Trophoblast cell (in vitro differentiated cells and primary cell): ENCODE data around the gene GNL3.

Experiments
- DNase-seq, 2 donors: peaks; one replicate each; pipeline ENCODE4 v3.0.0-alpha.2; 2016
- H2AFZ ChIP-seq: 2 replicates; pipeline ENCODE4 v1.6.1; 2013; ENCODE audit warnings: low read length, moderate library complexity, mild to moderate bottlenecking; ENCODE audit not compliant: insufficient read depth, poor library complexity
- H2AK5ac ChIP-seq: 2 replicates; pipeline ENCODE4 v1.6.1; 2013; ENCODE audit warnings: mild to moderate bottlenecking, low read length
- H2BK120ac ChIP-seq: 2 replicates; pipeline ENCODE4 v1.6.1; 2013; ENCODE audit warnings: low read length, mild to moderate bottlenecking, moderate library complexity; ENCODE audit not compliant: insufficient read depth, poor library complexity
- H2BK12ac ChIP-seq: 2 replicates; pipeline ENCODE4 v1.6.1; 2013; ENCODE audit warnings: mild to moderate bottlenecking, low read length, moderate library complexity
- H2BK5ac ChIP-seq: 2 replicates; pipeline ENCODE4 v1.6.1; 2013; ENCODE audit warnings: low read length, low read depth, moderate library complexity, mild to moderate bottlenecking; ENCODE audit not compliant: poor library complexity
- H3K14ac ChIP-seq: 2 replicates; pipeline ENCODE4 v1.6.1; 2013; ENCODE audit warnings: mild to moderate bottlenecking, low read length
- H3K18ac ChIP-seq: 2 replicates; pipeline ENCODE4 v1.6.1; 2013; ENCODE audit warnings: mild to moderate bottlenecking, low read length
- H3K23ac ChIP-seq: 2 replicates; pipeline ENCODE4 v1.6.1; 2013; ENCODE audit warnings: low read length
- H3K27ac ChIP-seq: 2 replicates; pipeline ENCODE4 v1.5.1; 2013; ENCODE audit warnings: low read depth, mild to moderate bottlenecking, inconsistent platforms, low read length, moderate library complexity
- H3K27me3 ChIP-seq: 2 replicates; pipeline ENCODE4 v1.6.1; 2013; ENCODE audit warnings: inconsistent platforms, mild to moderate bottlenecking, low read length, moderate library complexity; ENCODE audit not compliant: insufficient read depth
- H3K36me3 ChIP-seq, 2 experiments: 1 replicate in 1 of 2; 2 replicates in 1 of 2; pipeline ENCODE4 v1.6.1; 2013; ENCODE audit warnings: low read length in 2 of 2, mild to moderate bottlenecking in 2 of 2, moderate library complexity in 1 of 2; ENCODE audit not compliant: insufficient read depth in 2 of 2, control insufficient read depth in 1 of 2
- H3K4ac ChIP-seq: 2 replicates; pipeline ENCODE4 v1.6.1; 2013; ENCODE audit warnings: low read depth, mild to moderate bottlenecking, low read length, moderate library complexity
- H3K4me1 ChIP-seq, 2 experiments: 1 replicate in 1 of 2; 2 replicates in 1 of 2; pipeline ENCODE4 v1.6.1; 2013; ENCODE audit warnings: low read length in 2 of 2, mild to moderate bottlenecking in 2 of 2, moderate library complexity in 1 of 2; ENCODE audit not compliant: insufficient read depth in 2 of 2, control insufficient read depth in 1 of 2
- H3K4me2 ChIP-seq: 2 replicates; pipeline ENCODE4 v1.6.1; 2013; ENCODE audit warnings: inconsistent platforms, mild to moderate bottlenecking, low read length, moderate library complexity
- H3K4me3 ChIP-seq: 2 replicates; pipeline ENCODE4 v1.5.1; 2013; ENCODE audit warnings: mild to moderate bottlenecking, low read depth, low read length, inconsistent platforms
- H3K79me1 ChIP-seq: one replicate; pipeline ENCODE4 v1.6.1; 2013; ENCODE audit warnings: low read length
- H3K79me2 ChIP-seq: 2 replicates; pipeline ENCODE4 v1.6.1; 2013; ENCODE audit warnings: low read length, mild to moderate bottlenecking; ENCODE audit not compliant: control insufficient read depth, insufficient read depth, poor library complexity
- H3K9ac ChIP-seq: 2 replicates; pipeline ENCODE4 v1.6.1; 2013; ENCODE audit warnings: mild to moderate bottlenecking, low read length
- H3K9me3 ChIP-seq: 2 replicates; pipeline ENCODE4 v1.6.1; 2013; ENCODE audit warnings: low read depth, mild to moderate bottlenecking, control low read depth, inconsistent platforms, low read length; ENCODE audit not compliant: insufficient read depth
- H4K12ac ChIP-seq: 2 replicates; pipeline ENCODE4 v1.6.1; 2013; ENCODE audit warnings: low read depth, mild to moderate bottlenecking, low read length, moderate library complexity
- H4K8ac ChIP-seq: 2 replicates; pipeline ENCODE4 v1.6.1; 2013; ENCODE audit warnings: low read depth, mild to moderate bottlenecking, low read length, moderate library complexity
- H4K91ac ChIP-seq: one replicate; pipeline ENCODE4 v1.6.1; 2013; ENCODE audit warnings: low read depth, mild to moderate bottlenecking, low read length, moderate library complexity
- WGBS: extraction: QIAGEN DNeasy Blood & Tissue Kit; methylation state at CpG from one replicate; pipeline ENCODE4 v1.1.7; 2013; ENCODE audit warnings: missing lambda C conversion rate; ENCODE audit not compliant: insufficient read length, insufficient coverage; ENCODE audit errors: extremely low coverage; 5-methylcytosine and 5-hydroxymethylcytosine counted together

Gene GNL3

GRCh38 chr3:52693071-52693470, 7.2 kb downstream of the GNL3 start:
- peak; percentile 14 to 57 for DNase-seq
- H4K8ac ChIP-seq: no peak overlapping the region
- no peak overlapping the region for H3K14ac ChIP-seq
- H3K36me3 ChIP-seq: peaks cover 25 to 70% of the 10 kb centered on the region in 2 experiments
- no peaks in the 10 kb centered on the region for H3K79me2 ChIP-seq
- no peaks in the 10 kb centered on the region for H3K79me1 ChIP-seq
- H3K4me3 ChIP-seq: no peak overlapping the region
- H3K9me3 ChIP-seq: no peaks in the 10 kb centered on the region
- H3K9ac ChIP-seq: no peak overlapping the region
- no peak overlapping the region for H3K4ac ChIP-seq
- H4K12ac ChIP-seq: no peak overlapping the region
- H2AFZ ChIP-seq: no peak overlapping the region
- no peak overlapping the region for H2BK120ac ChIP-seq
- H3K27me3 ChIP-seq: no peaks in the 10 kb centered on the region
- no peaks in the 10 kb centered on the region for H3K4me1 ChIP-seq
- no peak overlapping the region for H3K4me2 ChIP-seq
- no peak overlapping the region for H2AK5ac ChIP-seq
- H3K23ac ChIP-seq: no peak overlapping the region
- H2BK12ac ChIP-seq: no peak overlapping the region
- H3K18ac ChIP-seq: no peak overlapping the region
- H2BK5ac ChIP-seq: no peak overlapping the region
- H4K91ac ChIP-seq: no peak overlapping the region
- H3K27ac ChIP-seq: no peak overlapping the region

DNA sequence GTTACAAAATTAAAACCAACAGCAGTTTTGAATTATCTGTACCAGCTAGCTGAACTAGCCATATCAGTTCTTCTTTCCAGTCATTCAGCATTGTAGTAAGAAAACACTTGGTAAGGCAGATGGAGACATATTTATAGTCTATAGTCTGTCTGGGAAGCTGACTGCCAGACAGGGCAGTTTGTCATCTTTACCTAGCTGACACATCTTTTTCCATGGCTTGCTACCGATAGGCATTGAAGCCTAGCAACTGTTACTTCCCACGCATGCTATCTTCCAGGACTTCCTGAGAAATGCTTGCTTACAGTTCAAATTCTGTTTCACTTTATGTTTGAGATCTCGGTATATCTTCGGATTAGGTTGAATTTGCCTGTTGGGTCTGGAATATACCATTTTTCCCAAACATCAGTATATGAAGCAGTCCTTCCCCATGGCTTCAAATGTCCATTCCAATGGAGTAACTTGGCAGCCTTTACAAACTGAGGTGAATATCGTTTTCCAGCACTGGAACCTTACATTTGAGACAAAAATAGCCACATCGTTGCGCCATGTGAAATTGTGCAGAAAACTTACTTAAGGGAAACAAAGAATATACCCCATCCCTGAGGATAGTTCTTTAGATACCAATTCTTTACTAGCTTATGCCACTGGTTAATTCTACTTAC, 8.8 kb downstream of the GNL3 start:
- DNase-seq: no peak
- Histone ChIP-seq H4K12ac (no peak overlapping the region), H3K9ac (no peak overlapping the region), H3K4ac (no peak overlapping the region), H3K36me3 (peaks cover 20 to 58% of the 10 kb centered on the region in 2 experiments), H3K27ac (no peak overlapping the region), H3K14ac (no peak overlapping the region), H2AK5ac (no peak overlapping the region), H3K4me1 (no peaks in the 10 kb centered on the region), H3K4me2 (no peak overlapping the region), H4K8ac (no peak overlapping the region), H2BK5ac (no peak overlapping the region), H3K79me2 (no peaks in the 10 kb centered on the region), H2BK12ac (no peak overlapping the region), H3K4me3 (no peak overlapping the region), H3K18ac (no peak overlapping the region), H4K91ac (no peak overlapping the region), H3K79me1 (no peaks in the 10 kb centered on the region), H3K27me3 (no peaks in the 10 kb centered on the region), H2AFZ (no peak overlapping the region), H3K23ac (no peak overlapping the region), H3K9me3 (no peaks in the 10 kb centered on the region), H2BK120ac (no peak overlapping the region)
- no CpG with 5 or more reads among the region's 7 CpGs for WGBS

DNA sequence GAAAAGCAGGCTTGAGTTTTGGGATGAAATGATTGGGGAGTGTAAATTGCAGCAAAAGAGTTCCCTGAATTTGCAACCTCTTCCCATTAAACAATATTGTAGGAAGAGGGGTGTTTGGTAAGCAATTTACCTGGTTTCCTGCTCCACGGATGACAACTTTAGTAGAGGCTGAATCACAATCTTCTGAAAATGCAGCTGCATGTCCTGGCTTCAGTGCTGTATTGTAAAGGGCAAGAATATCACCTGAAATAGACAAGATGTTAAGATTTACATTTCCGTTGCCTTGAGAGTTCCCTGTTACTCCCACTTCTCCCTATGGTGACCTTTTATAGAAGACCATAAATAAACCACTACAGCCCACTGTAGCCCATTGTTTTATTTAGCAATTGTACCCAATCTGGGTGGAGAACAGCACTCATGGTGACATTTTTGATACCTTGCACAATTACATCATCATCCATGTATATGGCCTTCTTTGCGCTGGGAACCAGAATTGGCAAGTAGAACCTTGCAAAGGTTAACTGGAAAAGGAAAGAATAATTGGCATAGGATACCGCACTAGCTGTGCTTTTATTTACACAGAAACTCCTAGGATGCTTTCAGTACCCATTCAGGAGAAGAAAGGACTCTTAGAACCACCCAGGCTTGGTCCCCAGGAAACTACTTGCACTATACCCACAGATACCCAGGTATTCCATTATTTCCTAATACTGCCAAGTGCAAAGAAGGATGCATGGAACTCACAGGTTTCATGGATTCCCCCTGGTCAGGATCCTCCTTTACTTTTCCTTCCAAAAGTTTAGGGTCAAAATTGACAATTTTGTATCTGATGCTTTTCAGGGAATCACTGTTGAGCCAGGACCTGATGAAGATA, 10.2 kb downstream of the GNL3 start:
- Histone ChIP-seq H3K18ac (no peak overlapping the region), H3K79me1 (no peaks in the 10 kb centered on the region), H3K14ac (no peak overlapping the region), H3K27ac (no peak overlapping the region), H3K4me2 (no peak overlapping the region), H4K91ac (no peak overlapping the region), H2AFZ (no peak overlapping the region), H3K4ac (no peak overlapping the region), H3K9me3 (no peaks in the 10 kb centered on the region), H4K12ac (no peak overlapping the region), H3K79me2 (no peaks in the 10 kb centered on the region), H3K27me3 (no peaks in the 10 kb centered on the region), H3K4me3 (no peak overlapping the region), H2AK5ac (no peak overlapping the region), H2BK5ac (no peak overlapping the region), H4K8ac (no peak overlapping the region), H3K23ac (no peak overlapping the region), H2BK120ac (no peak overlapping the region), H3K9ac (no peak overlapping the region), H3K36me3 (peaks cover 19 to 48% of the 10 kb centered on the region in 2 experiments), H3K4me1 (no peaks in the 10 kb centered on the region), H2BK12ac (no peak overlapping the region)
- whole genome bisulfite sequencing: no CpG with 5 or more reads among the region's 4 CpGs
- no peak for DNase-seq

DNA sequence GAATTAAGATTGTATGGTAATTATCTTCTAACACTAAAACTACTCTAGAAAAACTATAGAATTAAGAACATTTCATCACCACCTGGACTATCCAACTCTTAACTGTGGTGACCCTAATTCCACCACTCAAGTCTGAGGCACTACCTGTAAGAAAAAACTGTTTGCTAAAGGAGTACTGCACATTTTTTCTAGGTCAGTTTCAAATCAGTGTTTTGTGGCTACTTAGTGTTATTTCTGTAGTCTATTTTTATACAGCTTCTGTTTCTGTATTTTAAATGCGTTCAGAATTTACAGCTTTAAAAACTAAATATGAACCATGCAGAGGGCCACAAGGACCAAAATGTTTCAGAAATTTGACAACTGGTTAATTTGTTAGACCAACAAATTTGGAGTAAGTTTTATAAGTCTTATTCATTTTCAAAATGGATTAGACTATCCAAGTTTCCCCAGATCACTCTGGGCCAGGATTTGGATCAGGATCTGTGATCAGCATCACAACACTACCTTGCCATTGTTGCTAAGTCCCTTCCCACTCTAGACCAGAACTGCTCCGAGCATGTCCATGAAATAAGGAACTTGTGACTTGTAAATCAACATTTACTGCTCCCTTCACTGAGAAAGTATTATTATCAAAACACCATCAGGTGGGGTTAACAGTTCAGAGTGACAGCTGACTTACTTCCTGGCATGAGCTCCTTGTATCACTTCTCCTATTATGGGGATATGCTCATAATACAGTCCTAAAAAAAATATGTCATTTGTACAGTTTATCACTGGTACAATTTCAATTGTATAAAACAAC, 11.2 kb downstream of the GNL3 start:
- Histone ChIP-seq H3K9ac (no peak overlapping the region), H3K9me3 (no peaks in the 10 kb centered on the region), H3K79me2 (no peaks in the 10 kb centered on the region), H3K27ac (no peak overlapping the region), H3K23ac (no peak overlapping the region), H3K18ac (no peak overlapping the region), H2BK5ac (no peak overlapping the region), H4K12ac (no peak overlapping the region), H4K91ac (no peak overlapping the region), H3K36me3 (peaks cover 17 to 44% of the 10 kb centered on the region in 2 experiments), H3K4me3 (no peak overlapping the region), H3K4me2 (no peak overlapping the region), H2BK120ac (no peak overlapping the region), H3K14ac (no peak overlapping the region), H3K79me1 (no peaks in the 10 kb centered on the region), H4K8ac (no peak overlapping the region), H2AFZ (no peak overlapping the region), H3K4ac (no peak overlapping the region), H3K27me3 (no peaks in the 10 kb centered on the region), H3K4me1 (no peaks in the 10 kb centered on the region), H2BK12ac (no peak overlapping the region), H2AK5ac (no peak overlapping the region)
- DNase-seq: no peak
- WGBS: no CpG with 5 or more reads among the region's 2 CpGs
